GM19043 (cell line): ENCODE data around the gene MYO1D.
"Not testable (repeated sequence)": the region's sequence is repeated elsewhere in the genome, so short reads cannot be mapped to it uniquely, and the experiment has no call there.

Experiments used
- ATAC-seq: cut with Tn5 transposase; IDR thresholded peaks from one replicate; pipeline ENCODE4 v1.9.1; 2021; ENCODE audit warnings: low read depth; ENCODE audit not compliant: unreplicated experiment

The MYO1D gene

DNA sequence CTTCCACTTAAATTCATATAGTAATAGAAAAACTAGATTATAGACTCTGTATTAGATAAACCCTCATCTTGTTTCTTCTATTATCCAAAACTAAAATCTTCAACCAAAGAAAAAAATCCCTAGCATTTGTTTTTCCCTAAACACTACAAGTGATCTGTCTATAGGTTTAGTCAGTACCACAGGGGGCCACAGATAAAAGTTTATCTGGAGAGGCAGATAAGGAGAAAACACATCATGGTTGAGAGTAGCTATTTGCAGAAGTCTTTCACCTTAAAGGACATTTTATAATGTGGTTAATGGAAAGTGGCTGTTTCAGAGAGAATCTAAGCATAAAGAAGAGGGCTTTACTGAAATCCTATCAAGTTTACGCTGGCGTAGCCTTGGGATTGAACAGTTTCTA, 230.0 kb downstream of the MYO1D start:
- no peak for ATAC-seq

DNA sequence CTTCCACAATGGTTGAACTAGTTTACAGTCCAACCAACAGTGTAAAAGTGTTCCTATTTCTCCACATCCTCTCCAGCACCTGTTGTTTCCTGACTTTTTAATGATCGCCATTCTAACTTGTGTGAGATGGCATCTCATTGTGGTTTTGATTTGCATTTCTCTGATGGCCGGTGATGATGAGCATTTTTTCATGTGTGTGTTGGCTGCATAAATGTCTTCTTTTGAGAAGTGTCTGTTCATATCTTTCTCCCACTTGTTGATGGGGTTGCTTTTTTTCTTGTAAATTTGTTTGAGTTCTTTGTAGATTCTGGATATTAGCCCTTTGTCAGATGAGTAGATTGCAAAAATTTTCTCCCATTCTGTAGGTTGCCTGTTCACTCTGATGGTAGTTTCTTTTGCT, 235.4 kb downstream of the MYO1D start:
- ATAC-seq = not testable (repeated sequence)

DNA sequence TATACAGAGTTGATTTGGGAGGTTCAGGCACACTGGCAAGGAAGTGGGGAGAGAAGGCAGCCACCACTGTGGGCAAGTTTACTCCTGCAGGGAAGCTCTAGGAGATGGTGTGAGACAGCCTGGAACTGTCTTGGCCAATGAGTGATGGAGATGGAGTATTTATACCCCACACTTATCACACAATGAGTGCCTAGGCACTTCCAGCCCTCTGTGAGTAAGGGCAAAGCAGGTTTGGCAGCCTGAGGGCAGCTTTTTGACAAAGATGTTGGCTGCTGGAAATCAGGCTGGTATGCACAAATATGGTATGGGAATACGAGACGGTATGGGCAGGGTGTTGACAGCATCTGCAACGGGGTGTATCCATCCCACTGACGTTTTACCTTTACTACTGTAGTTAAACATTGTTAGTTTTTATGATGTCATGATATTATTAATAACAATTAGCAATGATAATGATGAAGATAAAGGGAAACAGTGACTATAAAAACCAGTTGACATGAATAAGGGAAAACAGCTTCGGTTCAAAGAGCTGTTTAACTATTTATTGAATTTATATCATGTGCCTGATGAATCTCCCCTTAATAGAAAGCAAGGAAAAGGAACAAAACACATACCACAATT, 240.2 kb downstream of the MYO1D start:
- no peak for ATAC-seq

DNA sequence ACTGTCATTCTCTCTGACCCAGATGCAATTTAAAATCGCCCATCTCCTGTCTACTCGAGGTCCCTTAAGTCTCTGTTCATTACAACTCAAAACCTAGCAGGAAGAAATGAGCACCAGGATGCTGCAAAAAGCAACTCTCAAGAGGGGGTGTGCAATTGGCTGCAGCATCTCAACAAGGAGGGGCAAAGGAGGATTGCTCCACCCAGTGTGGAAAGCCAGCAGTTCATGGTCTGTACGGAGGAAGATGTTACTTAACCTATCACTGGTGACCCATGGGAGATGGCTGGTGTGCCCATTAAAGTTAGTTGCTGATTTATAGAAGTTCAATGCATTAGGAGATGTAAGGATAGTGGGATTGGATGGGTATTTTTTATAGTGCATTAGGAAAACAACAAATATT, 242.8 kb downstream of the MYO1D start:
- no peak for ATAC-seq

DNA sequence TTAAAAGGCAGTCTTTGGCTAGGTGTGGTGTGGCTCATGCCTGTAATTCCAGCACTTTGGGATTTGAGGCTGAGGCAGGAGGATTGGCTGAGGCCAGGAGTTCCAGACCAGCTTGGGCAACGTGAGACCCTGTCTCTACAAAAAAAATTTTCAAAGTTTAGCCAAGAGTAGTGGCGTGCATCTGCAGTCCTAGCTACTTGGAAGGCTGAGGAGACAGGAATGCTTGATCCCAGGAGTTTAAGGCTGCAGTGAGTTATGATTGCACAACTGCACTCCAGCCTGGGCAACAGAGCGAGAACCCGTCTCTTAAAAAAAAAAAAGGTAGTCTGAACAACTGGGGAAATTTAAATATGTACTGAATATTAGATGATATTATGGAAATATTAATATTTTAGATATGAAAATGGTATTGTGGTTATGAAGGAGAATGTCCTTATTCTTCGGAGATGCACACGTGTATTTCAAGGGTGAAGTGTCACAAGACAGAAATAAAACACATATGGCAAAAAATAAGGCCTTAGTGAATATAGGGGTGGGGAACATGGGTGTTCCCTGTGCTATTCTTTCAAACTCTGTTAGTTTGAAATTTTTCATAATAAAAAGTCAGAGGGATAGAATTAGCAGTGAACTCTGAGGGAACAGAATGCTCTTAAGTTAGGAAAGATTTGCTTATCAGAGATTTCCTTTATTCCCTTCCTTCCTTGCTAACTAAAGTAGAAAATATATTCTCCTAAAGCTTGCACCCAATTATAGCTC, 245.4 kb downstream of the MYO1D start:
- ATAC-seq = no peak

DNA sequence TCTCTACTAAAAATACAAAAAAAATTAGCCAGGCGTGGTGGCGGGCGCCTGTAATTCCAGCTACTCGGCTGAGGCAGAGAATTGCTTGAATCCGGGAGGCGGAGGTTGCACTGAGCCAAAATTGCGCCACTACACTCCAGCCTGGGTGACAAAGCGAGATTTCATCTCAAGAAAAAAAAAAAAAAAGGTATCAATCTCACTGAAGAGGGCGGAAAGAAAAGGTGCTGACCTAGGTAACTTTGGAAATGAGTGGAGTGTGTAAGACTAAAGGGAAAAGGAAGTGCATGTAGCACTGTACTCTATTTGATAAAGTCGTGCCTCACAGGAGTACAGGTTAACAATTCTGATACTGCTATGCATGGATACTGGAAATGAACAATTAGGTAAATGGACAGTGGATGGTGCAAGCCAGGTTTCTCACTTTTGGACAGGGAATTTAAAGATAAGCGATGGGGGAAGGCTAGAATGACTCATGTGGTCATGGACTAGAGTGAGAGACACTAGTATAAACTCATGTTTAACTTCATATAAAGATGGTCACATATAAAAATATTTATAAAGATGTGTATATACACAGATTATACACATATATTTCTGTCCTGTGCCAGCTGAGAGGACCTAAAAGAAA, 247.2 kb downstream of the MYO1D start:
- ATAC-seq = no peak

DNA sequence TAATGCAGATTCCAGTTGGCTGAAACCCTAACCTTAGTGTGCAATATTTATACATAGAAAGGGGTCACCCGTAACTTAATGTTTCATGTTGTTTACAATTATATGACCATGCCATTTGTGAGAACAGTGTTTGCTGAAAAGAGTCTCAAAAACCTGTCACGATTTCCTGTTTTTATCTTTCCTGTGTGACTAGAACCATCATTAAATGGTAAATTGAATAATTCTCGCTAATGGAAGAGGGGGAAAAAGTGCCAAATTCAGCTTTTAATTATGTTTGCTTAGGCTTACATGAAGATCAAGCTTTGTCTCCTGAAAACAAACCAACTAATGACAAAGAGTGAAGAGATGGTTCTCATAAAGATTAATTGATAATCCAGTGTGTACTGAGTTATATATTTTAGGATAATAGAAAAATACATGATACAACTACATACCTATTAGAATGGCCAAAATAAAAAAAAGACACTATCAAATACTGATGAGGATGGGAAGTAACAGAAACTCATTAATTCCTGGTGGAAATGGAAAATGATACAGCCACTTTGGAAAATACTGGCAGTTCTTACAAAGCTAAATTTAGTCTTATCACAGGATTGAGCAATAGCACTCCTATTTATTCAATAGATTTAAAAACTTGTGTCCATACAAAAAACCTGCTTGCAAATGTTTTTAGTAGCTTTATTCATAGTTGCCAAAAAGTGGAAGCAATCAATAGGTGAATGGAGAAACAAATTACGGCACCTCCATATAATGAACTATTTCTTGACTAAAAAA, 248.5 kb downstream of the MYO1D start:
- no peak for ATAC-seq

DNA sequence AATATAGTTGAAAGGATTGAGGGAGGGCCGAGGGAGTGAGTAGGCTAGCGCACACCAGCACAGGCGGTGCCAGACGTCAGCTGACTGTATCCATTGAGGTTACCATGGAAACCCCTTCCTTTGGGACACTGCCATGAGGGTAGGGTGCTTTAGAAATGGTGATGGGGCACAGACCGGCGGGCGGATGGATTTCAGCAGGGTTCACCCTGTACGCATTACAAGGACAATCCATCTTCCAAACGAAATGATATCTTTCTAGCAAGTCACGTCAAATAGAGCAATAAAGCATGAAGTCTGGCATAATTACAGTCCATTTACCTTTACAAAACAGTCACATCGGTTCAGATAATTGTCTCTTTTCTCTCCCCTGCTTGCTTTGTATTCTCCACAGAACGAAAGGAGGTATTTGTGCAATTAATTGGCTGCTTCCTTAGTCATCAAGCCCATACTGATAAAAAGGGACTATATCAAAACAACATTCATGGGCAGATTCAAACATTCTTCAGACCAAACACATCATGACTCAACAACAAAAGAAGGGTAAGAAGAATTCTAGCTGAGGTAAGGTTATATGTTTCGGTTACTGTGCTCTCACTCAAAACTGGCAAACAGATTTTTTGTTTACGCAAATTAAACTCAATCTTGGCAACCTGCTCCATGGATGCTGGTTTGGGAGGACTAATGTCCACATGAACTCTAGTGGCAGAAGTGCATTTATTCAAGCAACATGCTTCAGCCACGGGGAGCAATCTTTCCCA, 249.5 kb downstream of the MYO1D start:
- no peak for ATAC-seq

DNA sequence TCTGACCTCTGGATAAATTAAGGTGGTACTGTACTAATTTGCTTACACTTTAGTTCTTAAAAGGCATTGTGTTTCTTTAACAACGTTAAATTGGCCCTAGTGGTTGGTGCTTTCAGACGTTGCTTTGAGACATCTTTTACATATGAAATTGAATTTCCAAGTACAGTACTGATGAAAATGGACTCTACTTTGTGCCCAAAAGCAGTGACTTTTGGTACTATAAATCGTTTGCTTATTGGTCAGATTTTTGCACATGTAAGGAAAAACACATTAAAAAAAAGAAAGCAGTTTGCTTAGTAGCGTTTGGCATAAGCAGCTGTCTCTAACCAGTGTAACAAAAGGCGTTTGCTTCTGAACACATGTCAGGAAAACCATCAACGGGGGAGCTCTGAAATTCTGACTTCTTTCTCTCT, 250.5 kb downstream of the MYO1D start:
- no peak for ATAC-seq

DNA sequence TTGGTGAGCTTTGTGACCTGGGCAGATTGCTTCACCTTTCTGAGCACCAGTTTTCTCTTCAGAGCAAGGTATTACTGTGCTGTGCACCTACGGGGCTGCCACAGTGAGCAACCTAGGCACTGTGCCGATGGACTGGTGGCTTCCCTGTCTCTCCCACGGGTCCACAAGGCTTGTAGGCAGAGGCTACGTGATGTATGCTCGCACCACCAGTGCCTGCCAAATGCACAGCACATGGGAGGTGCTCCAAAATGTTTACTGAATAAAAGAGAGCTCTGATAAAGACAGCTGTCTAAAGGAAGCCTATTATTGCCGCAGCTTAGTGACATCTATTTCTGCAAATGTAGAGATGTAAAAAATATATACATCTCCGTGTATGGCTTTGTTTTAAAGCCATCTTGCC, 251.0 kb downstream of the MYO1D start:
- ATAC-seq = no peak

DNA sequence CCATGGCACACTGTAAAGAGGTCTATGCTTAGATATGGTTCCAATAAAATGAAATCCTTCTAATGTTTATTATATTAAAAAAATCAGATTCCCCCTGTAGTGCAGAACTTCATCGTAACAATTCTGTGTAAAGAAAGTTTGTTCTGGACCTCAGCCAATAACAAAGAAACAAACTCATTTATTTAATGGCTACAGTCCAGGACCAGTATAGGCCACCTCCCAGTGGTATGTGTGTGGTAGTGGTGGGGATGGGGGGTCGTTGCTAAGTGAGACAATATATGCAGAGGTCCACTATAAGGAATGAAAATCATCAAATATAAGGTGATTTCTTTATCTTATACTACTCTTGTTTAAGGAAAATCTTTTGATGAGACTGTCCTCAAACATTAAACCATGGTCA, 253.7 kb downstream of the MYO1D start:
- ATAC-seq = no peak

DNA sequence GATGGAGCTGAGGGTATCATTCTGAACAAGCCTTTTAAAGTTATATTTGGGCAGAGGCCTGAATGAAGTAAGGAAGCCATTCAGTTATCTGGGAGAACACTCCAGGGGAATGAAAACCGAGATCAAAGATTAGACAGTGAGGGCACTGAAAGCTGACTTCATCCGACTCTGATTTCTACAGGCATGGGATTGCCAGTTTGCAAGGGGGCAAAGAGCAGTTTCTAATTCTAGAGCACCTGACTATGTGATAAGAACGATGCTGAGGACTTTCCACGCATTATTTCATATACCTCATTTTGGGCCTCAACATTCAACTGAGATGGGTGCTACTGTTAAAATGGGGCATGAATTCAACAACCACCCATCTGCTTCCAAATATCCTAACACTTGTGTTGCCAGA, 254.4 kb downstream of the MYO1D start:
- ATAC-seq = no peak

DNA sequence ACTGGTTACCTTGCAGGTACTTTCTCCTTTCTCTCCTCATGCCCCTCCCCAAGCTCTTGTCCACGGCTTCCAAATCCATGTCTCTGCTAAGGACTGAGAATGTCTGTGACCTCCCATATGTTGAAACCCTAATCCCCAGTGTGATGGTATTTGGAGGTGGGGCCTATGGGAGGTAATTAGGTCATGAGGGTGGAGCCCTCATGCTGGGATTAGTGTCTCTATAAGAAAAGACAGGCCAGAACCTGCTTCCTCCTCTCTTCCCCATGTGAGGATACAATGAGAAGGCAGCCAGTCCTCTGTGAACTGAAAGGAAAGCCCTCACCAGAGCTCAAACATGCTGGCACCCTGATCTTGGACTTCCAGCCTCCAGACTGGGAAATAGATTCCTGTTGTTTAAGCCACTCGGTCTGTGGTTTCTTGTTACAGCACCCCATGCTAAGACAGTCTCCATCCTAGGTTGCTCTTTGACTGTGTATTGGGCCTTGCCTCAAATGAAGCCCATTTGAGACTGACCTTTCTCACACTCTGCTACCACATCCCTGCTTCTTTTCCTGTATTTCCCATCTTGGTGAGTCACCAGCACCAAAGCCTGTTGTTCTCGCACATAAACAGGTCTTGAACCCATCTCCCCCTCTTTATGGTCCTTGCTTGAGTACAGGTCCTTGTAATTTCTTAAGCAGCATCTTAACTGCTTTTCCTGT, 255.2 kb downstream of the MYO1D start:
- no peak for ATAC-seq

DNA sequence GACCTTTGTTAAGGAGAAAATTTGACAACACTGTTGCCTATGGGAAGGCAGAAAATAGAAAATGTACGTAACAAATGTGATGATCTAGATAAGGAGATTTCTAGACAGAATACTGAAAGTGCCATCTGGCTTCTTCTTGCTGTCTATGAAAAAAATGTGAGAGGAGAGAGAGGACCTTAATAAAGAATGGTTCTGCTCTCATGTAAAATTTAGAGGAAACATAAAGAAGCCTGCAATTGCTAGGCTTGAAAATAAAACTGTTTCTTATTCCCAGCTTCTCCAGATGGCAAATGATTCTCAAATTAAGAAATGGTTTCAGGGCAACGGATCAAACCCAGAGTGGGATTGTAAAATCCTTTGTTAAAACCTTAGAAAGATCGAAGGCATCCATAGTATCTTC, 261.6 kb downstream of the MYO1D start:
- no peak for ATAC-seq

DNA sequence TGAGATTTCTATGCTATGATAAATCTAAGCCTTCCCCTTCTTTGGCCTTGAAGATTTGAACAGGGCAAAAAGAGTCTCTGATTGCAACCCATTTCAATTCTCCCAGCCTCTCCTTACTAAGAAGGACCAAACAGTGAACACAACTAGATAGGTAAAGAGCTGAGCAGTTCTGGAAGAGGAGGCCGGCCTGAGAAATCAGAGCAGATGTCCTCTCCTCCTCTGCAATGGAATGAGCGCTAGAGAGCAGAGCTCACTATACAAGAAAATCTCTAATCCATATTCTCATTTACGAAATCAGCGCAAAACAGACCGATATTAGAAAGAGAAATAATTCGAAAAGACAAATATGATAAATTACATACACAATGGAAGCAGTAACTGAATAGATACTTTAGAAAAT, 266.0 kb downstream of the MYO1D start:
- ATAC-seq = no peak

DNA sequence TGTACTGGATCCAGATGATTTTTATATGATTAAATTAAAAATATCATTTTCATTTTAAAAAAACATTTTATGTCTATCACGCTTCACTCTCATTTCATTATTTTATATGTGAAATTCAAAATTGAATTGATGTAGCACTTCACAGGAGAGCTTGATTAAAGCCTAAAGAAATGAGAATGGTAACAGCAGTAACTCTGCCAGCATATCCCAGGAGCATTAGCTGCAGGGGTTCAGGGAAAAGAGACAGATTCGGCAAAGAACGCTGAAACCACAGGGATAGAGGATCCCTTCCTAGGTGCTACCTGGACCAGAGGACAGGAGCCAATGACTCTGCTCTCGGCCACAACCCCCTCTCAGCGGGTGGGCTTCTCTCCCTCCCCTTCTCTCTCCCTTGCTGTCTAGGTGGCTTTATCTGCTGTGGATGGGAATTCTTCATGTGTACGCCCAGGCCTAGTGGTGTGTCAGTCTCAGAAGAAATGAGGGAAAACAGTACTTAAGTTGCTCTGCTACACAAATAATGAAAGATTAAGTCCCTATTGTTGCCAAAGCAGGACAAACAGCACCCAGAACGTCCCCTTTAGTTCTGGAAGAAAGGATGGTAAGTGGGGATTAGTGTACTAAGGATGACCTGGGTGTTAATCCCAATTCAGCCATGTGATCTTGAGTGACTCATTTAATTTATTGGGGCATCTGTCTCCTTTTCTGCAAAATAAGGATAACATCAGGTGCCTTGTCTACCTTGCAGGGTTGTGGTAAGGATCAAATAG, 266.9 kb downstream of the MYO1D start:
- no peak for ATAC-seq

DNA sequence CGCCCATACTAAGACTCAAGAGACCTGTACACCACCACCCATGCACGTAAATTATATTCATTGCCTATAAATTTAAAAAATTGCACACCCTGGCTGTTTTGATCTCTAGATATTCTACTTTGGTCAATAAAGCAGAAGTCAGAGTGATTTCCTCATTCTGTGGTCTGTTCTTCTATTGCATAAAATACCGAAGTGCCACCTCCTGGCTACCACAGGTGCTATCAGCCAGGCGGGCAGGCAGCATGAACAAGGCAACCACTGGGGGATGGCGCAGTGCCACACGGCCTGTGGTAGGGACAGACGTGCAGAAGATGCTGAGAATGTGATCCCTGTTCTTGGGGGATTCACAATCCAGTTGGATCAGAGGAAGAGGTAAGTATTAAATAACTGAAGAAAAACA, 267.8 kb downstream of the MYO1D start:
- ATAC-seq = no peak

DNA sequence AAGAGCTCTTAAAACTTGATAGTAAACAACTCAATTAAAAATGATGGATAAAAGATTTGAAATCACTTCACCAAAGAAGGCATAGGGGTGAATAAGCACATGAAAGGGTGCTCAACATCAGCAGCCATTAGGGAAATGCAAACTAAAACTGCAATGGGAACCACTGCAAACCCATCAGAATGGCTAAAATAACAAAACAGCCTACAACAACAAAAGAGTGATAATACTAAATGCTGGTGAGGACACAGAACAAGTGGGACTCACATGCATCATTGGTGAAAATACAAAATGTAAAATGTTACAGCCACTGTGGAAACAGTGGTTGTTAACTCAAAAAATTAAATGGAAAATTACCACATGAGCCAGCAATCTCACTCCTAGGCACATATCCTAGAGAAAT, 268.7 kb downstream of the MYO1D start:
- no peak for ATAC-seq

DNA sequence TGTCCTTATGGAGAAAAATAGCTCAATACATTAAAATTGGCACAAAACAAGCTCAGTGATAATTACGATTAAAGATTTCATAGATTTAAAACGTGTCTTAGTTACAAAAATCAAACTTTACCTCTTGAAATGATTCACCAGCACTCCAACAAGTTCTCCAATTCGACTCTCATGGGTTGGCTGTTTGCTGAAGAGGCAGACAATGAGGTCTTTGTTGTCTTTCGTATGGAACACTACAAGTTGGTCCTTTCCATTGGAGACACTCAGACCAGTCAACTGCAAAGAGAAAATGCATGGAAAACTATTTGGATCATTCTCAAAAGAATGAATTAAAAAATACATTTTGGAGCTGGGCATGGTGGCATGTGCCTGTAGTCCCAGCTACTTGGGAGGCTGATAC, 272.0 kb downstream of the MYO1D start:
- no peak for ATAC-seq
